HL-60 (cell line): ENCODE data around the gene LVRN.

Experiments
- DNase-seq, 2 experiments: peaks; one replicate each; pipeline ENCODE4 v3.0.0-alpha.2; 2010 to 2020; ENCODE audit warnings: low read depth in 1 of 2, low spot score in 1 of 2
- H3K27ac ChIP-seq: fragments of 250-450 bp; sonication (Bioruptor Pico); replicated peaks from 2 replicates; pipeline ENCODE4 v1.5.1; 2020; ENCODE audit warnings: mild to moderate bottlenecking, moderate library complexity
- H3K27me3 ChIP-seq: fragments of 250-450 bp; sonication (Bioruptor Pico); 2 replicates; pipeline ENCODE4 v1.5.1; 2021; ENCODE audit warnings: mild to moderate bottlenecking, moderate library complexity; ENCODE audit not compliant: insufficient read depth, poor library complexity, severe bottlenecking
- H3K4me3 ChIP-seq: replicated peaks from 2 replicates; pipeline ENCODE4 v1.5.1; 2011; ENCODE audit warnings: mild to moderate bottlenecking, control low read depth, low read length; ENCODE audit not compliant: insufficient read depth
- GABPA ChIP-seq: IDR thresholded peaks from 2 replicates; pipeline ENCODE4 v1.6.1; 2012; ENCODE audit warnings: low read depth
- POLR2AphosphoS5 ChIP-seq: IDR thresholded peaks from 2 replicates; pipeline ENCODE4 v1.6.1; 2012; ENCODE audit warnings: low read depth
- SPI1 ChIP-seq: IDR thresholded peaks from 2 replicates; pipeline ENCODE4 v1.6.1; 2012; ENCODE audit warnings: low read depth, mild to moderate bottlenecking, borderline replicate concordance
- TF ChIP-seq, protein P1 (sequence below): IDR thresholded peaks from one replicate; pipeline ENCODE4 v1.5.1; 2011; ENCODE audit warnings: low read length, control low read depth, inconsistent platforms; ENCODE audit not compliant: insufficient read depth
- TF ChIP-seq, protein P2 (sequence below): IDR thresholded peaks from 2 replicates; pipeline ENCODE4 v1.6.1; 2012; ENCODE audit warnings: low read depth; ENCODE audit not compliant: insufficient replicate concordance

LVRN gene

DNA sequence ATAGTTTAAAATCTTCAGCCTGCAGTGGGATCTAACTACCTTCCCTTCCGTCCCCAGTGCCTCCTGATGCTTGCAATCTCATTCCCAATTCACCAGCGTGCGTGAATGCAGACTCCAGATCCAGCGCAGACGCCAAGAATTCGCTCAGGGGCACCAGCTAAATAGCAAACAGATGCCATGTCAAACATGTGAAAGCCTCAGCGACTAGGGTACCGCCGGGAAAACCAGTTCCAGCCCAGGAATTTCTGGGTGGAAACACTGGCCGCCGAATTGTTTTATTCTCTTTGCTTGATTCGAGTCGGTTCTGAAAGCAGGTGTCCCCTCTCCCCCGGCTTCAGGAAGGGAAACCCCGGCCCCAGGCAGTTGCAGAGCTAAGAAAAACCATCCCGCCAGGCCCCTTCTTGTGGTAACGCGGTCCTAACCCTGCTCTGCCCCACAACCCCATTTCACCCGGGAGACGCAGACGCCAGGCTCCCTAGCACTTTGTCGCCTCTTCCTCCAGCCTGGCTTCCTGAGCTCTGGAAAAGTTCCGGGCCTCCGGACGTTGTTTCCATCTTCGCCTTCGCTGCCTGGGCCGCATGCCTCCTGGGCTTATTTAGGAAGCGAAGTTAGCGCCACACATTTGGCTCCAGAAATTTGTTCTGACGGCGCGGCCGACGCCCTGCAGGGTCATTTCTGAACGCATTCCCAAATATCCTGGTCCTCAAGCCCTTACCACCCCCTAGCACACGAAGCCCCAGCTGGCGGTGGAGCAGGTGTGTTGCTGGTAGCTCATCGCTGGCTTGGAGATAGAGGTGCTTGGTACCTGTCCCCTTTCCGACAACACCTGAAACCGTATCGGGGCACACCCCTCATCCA is 665 bp upstream of the LVRN start:
- H3K27ac ChIP-seq = no peak overlapping the region
- no peak for TF ChIP-seq SPI1
- TF ChIP-seq GABPA = no peak
- TF ChIP-seq, protein P1, sequence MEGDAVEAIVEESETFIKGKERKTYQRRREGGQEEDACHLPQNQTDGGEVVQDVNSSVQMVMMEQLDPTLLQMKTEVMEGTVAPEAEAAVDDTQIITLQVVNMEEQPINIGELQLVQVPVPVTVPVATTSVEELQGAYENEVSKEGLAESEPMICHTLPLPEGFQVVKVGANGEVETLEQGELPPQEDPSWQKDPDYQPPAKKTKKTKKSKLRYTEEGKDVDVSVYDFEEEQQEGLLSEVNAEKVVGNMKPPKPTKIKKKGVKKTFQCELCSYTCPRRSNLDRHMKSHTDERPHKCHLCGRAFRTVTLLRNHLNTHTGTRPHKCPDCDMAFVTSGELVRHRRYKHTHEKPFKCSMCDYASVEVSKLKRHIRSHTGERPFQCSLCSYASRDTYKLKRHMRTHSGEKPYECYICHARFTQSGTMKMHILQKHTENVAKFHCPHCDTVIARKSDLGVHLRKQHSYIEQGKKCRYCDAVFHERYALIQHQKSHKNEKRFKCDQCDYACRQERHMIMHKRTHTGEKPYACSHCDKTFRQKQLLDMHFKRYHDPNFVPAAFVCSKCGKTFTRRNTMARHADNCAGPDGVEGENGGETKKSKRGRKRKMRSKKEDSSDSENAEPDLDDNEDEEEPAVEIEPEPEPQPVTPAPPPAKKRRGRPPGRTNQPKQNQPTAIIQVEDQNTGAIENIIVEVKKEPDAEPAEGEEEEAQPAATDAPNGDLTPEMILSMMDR = no peak
- no peak for TF ChIP-seq POLR2AphosphoS5
- TF ChIP-seq, protein P2, sequence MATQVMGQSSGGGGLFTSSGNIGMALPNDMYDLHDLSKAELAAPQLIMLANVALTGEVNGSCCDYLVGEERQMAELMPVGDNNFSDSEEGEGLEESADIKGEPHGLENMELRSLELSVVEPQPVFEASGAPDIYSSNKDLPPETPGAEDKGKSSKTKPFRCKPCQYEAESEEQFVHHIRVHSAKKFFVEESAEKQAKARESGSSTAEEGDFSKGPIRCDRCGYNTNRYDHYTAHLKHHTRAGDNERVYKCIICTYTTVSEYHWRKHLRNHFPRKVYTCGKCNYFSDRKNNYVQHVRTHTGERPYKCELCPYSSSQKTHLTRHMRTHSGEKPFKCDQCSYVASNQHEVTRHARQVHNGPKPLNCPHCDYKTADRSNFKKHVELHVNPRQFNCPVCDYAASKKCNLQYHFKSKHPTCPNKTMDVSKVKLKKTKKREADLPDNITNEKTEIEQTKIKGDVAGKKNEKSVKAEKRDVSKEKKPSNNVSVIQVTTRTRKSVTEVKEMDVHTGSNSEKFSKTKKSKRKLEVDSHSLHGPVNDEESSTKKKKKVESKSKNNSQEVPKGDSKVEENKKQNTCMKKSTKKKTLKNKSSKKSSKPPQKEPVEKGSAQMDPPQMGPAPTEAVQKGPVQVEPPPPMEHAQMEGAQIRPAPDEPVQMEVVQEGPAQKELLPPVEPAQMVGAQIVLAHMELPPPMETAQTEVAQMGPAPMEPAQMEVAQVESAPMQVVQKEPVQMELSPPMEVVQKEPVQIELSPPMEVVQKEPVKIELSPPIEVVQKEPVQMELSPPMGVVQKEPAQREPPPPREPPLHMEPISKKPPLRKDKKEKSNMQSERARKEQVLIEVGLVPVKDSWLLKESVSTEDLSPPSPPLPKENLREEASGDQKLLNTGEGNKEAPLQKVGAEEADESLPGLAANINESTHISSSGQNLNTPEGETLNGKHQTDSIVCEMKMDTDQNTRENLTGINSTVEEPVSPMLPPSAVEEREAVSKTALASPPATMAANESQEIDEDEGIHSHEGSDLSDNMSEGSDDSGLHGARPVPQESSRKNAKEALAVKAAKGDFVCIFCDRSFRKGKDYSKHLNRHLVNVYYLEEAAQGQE = no peak
- DNase-seq = no peak
- no peak overlapping the region for H3K4me3 ChIP-seq
- peaks cover 6% of the 10 kb centered on the region for H3K27me3 ChIP-seq

DNA sequence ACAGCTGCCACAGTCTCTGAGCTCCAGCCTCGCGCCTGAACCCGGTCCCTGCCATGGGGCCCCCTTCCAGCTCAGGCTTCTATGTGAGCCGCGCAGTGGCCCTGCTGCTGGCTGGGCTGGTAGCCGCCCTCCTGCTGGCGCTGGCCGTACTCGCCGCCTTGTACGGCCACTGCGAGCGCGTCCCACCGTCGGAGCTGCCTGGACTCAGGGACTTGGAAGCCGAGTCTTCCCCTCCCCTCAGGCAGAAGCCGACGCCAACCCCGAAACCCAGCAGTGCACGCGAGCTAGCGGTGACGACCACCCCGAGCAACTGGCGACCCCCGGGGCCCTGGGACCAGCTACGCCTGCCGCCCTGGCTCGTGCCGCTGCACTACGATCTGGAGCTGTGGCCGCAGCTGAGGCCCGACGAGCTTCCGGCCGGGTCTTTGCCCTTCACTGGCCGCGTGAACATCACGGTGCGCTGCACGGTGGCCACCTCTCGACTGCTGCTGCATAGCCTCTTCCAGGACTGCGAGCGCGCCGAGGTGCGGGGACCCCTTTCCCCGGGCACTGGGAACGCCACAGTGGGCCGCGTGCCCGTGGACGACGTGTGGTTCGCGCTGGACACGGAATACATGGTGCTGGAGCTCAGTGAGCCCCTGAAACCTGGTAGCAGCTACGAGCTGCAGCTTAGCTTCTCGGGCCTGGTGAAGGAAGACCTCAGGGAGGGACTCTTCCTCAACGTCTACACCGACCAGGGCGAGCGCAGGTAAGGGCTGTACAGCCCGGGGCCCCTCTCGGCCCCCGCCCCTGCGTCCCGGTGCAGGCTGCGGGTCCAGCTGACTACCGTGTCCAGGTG is 509 bp downstream of the LVRN start:
- TF ChIP-seq GABPA (no peak), SPI1 (no peak), POLR2AphosphoS5 (no peak)
- TF ChIP-seq, protein P2 = no peak
- TF ChIP-seq, protein P1 = no peak
- no peak for DNase-seq
- Histone ChIP-seq H3K27ac (no peak overlapping the region), H3K27me3 (peaks cover 6% of the 10 kb centered on the region), H3K4me3 (peak overlapping the region; percentile 39)

DNA sequence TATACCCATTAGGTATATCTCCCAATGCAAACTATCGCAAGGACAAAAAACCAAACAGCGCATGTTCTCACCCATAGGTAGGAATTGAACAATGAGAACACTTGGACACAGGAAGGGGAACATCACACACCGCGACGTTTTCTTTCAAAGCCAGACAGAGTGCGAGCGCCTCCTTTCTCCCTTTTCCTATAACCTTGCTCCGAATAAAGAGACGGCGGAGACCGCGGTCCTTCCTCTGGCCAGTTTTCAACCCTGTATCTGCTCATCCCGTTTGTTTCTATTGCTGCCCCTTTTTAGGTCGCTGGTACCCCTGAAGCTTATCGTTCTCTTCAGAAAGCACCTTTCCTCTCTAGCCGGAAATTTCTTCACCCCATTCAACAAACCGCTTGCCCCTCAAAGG is 1.3 kb downstream of the LVRN start:
- H3K4me3 ChIP-seq = no peak overlapping the region
- no peak overlapping the region for H3K27ac ChIP-seq
- DNase-seq = no peak
- peaks cover 6% of the 10 kb centered on the region for H3K27me3 ChIP-seq
- TF ChIP-seq GABPA (no peak), POLR2AphosphoS5 (no peak), SPI1 (no peak)
- TF ChIP-seq, protein P2 = no peak
- TF ChIP-seq, protein P1 = no peak
